Body of pancreas (tissue), 4 donors: ENCODE data around the gene RPS16. TPM values are rescaled to one million over a fixed set of nuclear protein-coding genes. Genes with fewer than 3 reads are reported as not detected.

Source experiments
- ATAC-seq: fragments of 150-250 bp; one replicate; pipeline ENCODE4 v1.9.1; 2016
- DNase-seq, 4 donors: peaks; one replicate each; pipeline ENCODE4 v3.0.0-alpha.2; 2019
- H3K27ac ChIP-seq, 4 donors: fragments of 200-600 bp; sonication (generic); 1 replicate in 3 of 4; 2 replicates in 1 of 4; pipeline versions ENCODE4 v1.5.1 to v1.6.1; 2016 to 2019; ENCODE audit warnings: mild to moderate bottlenecking in 1 of 4, mixed read lengths in 1 of 4, moderate library complexity in 1 of 4
- H3K27me3 ChIP-seq, 2 donors: fragments of 200-600 bp; sonication (generic); one replicate each; pipeline ENCODE4 v1.6.0; 2016; ENCODE audit warnings: mild to moderate bottlenecking in 1 of 2
- H3K36me3 ChIP-seq, 2 donors: fragments of 200-600 bp; sonication (generic); replicated peaks in 1 of 2; 2 replicates each; pipeline ENCODE4 v1.5.1; 2016; ENCODE audit warnings: low read depth in 2 of 2; ENCODE audit not compliant: insufficient read depth in 1 of 2
- H3K4me1 ChIP-seq: fragments of 200-600 bp; sonication (generic); one replicate; pipeline ENCODE4 v1.6.0; 2016
- H3K4me3 ChIP-seq, 2 donors: fragments of 200-600 bp; sonication (generic); 1 replicate in 1 of 2; 2 replicates in 1 of 2; pipeline ENCODE4 v1.5.1; 2016 to 2019
- H3K9me3 ChIP-seq, 3 donors: fragments of 200-600 bp; sonication (generic); 1 replicate in 2 of 3; 2 replicates in 1 of 3; pipeline ENCODE4 v1.5.1; 2016
- CTCF ChIP-seq, 7 experiments: fragments of 450-650 bp in 4 of 7; fragments of 200-600 bp in 3 of 7; sonication (generic) in 3 of 7; IDR thresholded peaks; one replicate each; pipeline ENCODE4 v1.5.1; 2016 to 2019; ENCODE audit warnings: antibody characterized with exemption in 7 of 7
- POLR2A ChIP-seq, 3 donors: fragments of 450-650 bp; IDR thresholded peaks; one replicate each; pipeline ENCODE4 v1.6.1; 2016; ENCODE audit warnings: antibody characterized with exemption in 3 of 3, mild to moderate bottlenecking in 2 of 3
- WGBS, 2 donors: methylation state at CpG; one replicate each; pipeline ENCODE4 v1.1.5; 2017; 5-methylcytosine and 5-hydroxymethylcytosine counted together
- intact Hi-C: fragments of 100-400 bp; cut with DNase I; formaldehyde crosslinking; loops from one replicate; pipeline ENCODE4 v1.15.1; 2023
- total RNA-seq, 2 donors: library from RNA; depleted of rRNA; stranded (reverse); fragments of >200 nt; gene quantifications; one replicate each; pipeline ENCODE4 v1.1.0, GENCODE V29; 2016

The RPS16 gene
- total RNA-seq, 2 donors from 2014 or later, result 573 to 1,475 TPM

- Histone ChIP-seq H3K36me3 (no peaks in the 10 kb centered on the region), H3K27me3 (no peaks in the 10 kb centered on the region), H3K9me3 (no peaks in the 10 kb centered on the region), H3K4me3 (no peak overlapping the region), H3K27ac (peak overlapping the region; percentile 91 to 98 (median 96)), H3K4me1 (peaks cover 44% of the 10 kb centered on the region)
- DNase-seq, result peak; percentile 90 to 95 (median 92)
- 1% methylated on average over 31 to 59 of the region's 59 CpGs for WGBS, 2 donors
- intact Hi-C loops, result no loop called here
- ATAC-seq, result peak; percentile 49
- TF ChIP-seq CTCF (IDR thresholded peaks at IDR 0.05) (no peak), POLR2A (IDR thresholded peaks at IDR 0.05) (peak; percentile 28 to 64 (median 59))
These were observed 33.1 kb downstream of the RPS16 start for GRCh38 chr19:39402346-39403300.

- intact Hi-C loops, result no loop called here
- Histone ChIP-seq H3K36me3 (no peaks in the 10 kb centered on the region), H3K4me3 (no peak overlapping the region), H3K4me1 (peaks cover 52% of the 10 kb centered on the region), H3K9me3 (no peaks in the 10 kb centered on the region), H3K27ac (peak overlapping the region; percentile 91 to 98 (median 96)), H3K27me3 (no peaks in the 10 kb centered on the region)
- no peak for ATAC-seq
- DNase-seq, result peak in 3 of 4 donors; percentile 54 to 79 (median 56)
- WGBS, 2 donors, result 44 to 55% methylated on average over 4 to 25 of the region's 25 CpGs
- TF ChIP-seq CTCF (IDR thresholded peaks at IDR 0.05), result no peak
- peak in 2 of 3 donors; percentile 32 to 53 for TF ChIP-seq POLR2A (IDR thresholded peaks at IDR 0.05)
These were observed 34.0 kb downstream of the RPS16 start for GRCh38 chr19:39401549-39402345.

DNA sequence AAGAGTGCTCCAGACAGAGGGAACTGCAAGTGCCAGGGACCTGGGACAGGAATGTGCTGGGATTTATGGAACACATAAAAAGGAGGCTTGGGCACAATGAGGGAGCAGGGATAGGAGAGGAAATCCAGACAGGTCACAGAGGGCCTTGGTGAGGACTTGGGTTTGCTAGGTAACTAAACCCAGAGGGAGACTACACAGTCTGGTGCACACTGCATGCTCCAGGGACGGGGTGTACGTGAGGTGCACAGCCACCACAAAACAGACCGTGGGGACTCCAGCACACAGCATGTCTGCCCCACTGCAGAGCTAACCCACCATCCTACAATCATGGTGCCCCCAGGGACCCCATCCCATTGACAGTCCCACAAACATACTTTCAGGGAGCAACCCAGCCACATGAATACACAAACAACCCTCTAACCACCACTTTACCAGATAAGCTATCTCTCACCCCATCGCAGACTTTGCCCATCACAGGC, 34.6 kb downstream of the RPS16 start:
- 48 to 59% methylated on average over 4 of the region's 4 CpGs for WGBS, 2 donors
- DNase-seq (no peak), ATAC-seq (no peak)
- no peaks in the 10 kb centered on the region for H3K36me3 ChIP-seq
- TF ChIP-seq POLR2A (IDR thresholded peaks at IDR 0.05) (no peak), CTCF (IDR thresholded peaks at IDR 0.05) (no peak)
- no peaks in the 10 kb centered on the region for H3K9me3 ChIP-seq
- peaks cover 49% of the 10 kb centered on the region for H3K4me1 ChIP-seq
- H3K27me3 ChIP-seq, result no peaks in the 10 kb centered on the region
- intact Hi-C loops, result no loop called here
- H3K27ac ChIP-seq, result peak overlapping the region; percentile 91 to 98 (median 96)
- H3K4me3 ChIP-seq, result no peak overlapping the region

- H3K36me3 ChIP-seq, result no peaks in the 10 kb centered on the region
- intact Hi-C loops, result no loop called here
- peaks cover 42% of the 10 kb centered on the region for H3K4me1 ChIP-seq
- ATAC-seq (no peak), DNase-seq (no peak)
- no peak for TF ChIP-seq CTCF (IDR thresholded peaks at IDR 0.05)
- no peak for TF ChIP-seq POLR2A (IDR thresholded peaks at IDR 0.05)
- no peaks in the 10 kb centered on the region for H3K9me3 ChIP-seq
- H3K27ac ChIP-seq, result peak overlapping the region in 1 of 4 donors; percentile 12
- H3K27me3 ChIP-seq, result no peaks in the 10 kb centered on the region
- 45 to 57% methylated on average over 4 of the region's 4 CpGs for WGBS, 2 donors
- H3K4me3 ChIP-seq, result no peak overlapping the region
These were observed 35.7 kb downstream of the RPS16 start for GRCh38 chr19:39400061-39400460.
